Activated CD8-positive, alpha-beta memory T cell treated with anti-CD3 and anti-CD28 coated beads, Interleukin-2, amount 50 U/mL, for 4 hours (primary cell): ENCODE measurements around the gene F11.
"Not testable (repeated sequence)": the region's sequence is repeated elsewhere in the genome, so short reads cannot be mapped to it uniquely, and the experiment has no call there.

Source experiments
- DNase-seq: peaks from one replicate; pipeline ENCODE4 v3.0.0-alpha.2; 2020

The F11 gene

GRCh38 chr4:186265683-186266652, at the start of gene F11:
TSS of gene F11 (plus strand) at chr4:186266189. CDS start at chr4:186267137, 948 bp downstream.
- DNase-seq: no peak

GRCh38 chr4:186216465-186217024, 49.4 kb upstream of the F11 start:
- DNase-seq: no peak

- no peak for DNase-seq
Measured at GRCh38 chr4:186217733-186218293, 48.2 kb upstream of the F11 start.

GRCh38 chr4:186221624-186222023, 44.4 kb upstream of the F11 start:
- no peak for DNase-seq

- DNase-seq: no peak
Measured at GRCh38 chr4:186225848-186226247, 40.1 kb upstream of the F11 start.

- DNase-seq: no peak
Measured at GRCh38 chr4:186226521-186227189, 39.3 kb upstream of the F11 start.

- no peak for DNase-seq
Measured at GRCh38 chr4:186227221-186227620, 38.8 kb upstream of the F11 start, which contains the start of gene KLKB1. TSS of gene KLKB1 (plus strand) at chr4:186227507. CDS start at chr4:186228196, 689 bp downstream.

GRCh38 chr4:186227744-186228513, 38.1 kb upstream of the F11 start:
- DNase-seq: no peak

GRCh38 chr4:186228514-186228894, 37.5 kb upstream of the F11 start:
- DNase-seq: no peak

GRCh38 chr4:186234367-186234766, 31.6 kb upstream of the F11 start:
- no peak for DNase-seq

- DNase-seq: no peak
Measured at GRCh38 chr4:186236126-186236525, 29.9 kb upstream of the F11 start.

- DNase-seq: no peak
Measured at GRCh38 chr4:186240452-186240847, 25.5 kb upstream of the F11 start.

GRCh38 chr4:186240848-186241491, 25.0 kb upstream of the F11 start:
- no peak for DNase-seq

- no peak for DNase-seq
Measured at GRCh38 chr4:186241616-186242015, 24.4 kb upstream of the F11 start.

GRCh38 chr4:186242031-186242430, 24.0 kb upstream of the F11 start:
- not testable (repeated sequence) for DNase-seq

- DNase-seq: no peak
Measured at GRCh38 chr4:186243331-186243730, 22.7 kb upstream of the F11 start.

GRCh38 chr4:186244835-186245234, 21.2 kb upstream of the F11 start:
- DNase-seq: no peak

- DNase-seq: not testable (repeated sequence)
Measured at GRCh38 chr4:186247062-186247752, 18.8 kb upstream of the F11 start.

- no peak for DNase-seq
Measured at GRCh38 chr4:186248643-186249042, 17.3 kb upstream of the F11 start.

GRCh38 chr4:186249785-186250754, 15.9 kb upstream of the F11 start:
- no peak for DNase-seq
